ENCODE data around the gene DOCK6.

DNA sequence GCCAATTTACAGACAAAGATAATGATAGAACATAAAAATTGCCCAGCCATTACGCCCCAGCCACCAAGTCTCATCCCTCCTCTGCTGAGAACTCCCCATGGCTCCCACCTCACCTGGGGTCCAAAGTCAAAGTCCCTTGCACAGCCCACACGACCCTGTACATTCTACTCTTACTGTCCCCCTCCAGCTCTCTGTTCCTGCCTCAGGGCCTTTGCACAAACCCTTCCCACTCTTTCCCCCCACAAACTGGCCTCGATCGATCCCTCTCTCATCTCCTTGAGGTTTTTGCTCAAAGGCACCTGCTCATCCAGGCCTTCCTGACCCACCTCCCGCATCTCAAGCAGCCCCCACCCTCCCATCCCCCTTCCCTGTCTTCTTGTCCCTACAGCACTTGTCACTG lies 1.3 kb downstream of the DOCK6 start:
- TF ChIP-seq, protein P1, sequence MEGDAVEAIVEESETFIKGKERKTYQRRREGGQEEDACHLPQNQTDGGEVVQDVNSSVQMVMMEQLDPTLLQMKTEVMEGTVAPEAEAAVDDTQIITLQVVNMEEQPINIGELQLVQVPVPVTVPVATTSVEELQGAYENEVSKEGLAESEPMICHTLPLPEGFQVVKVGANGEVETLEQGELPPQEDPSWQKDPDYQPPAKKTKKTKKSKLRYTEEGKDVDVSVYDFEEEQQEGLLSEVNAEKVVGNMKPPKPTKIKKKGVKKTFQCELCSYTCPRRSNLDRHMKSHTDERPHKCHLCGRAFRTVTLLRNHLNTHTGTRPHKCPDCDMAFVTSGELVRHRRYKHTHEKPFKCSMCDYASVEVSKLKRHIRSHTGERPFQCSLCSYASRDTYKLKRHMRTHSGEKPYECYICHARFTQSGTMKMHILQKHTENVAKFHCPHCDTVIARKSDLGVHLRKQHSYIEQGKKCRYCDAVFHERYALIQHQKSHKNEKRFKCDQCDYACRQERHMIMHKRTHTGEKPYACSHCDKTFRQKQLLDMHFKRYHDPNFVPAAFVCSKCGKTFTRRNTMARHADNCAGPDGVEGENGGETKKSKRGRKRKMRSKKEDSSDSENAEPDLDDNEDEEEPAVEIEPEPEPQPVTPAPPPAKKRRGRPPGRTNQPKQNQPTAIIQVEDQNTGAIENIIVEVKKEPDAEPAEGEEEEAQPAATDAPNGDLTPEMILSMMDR (IDR thresholded peaks at IDR 0.05) = no peak
- TF ChIP-seq, protein P2, sequence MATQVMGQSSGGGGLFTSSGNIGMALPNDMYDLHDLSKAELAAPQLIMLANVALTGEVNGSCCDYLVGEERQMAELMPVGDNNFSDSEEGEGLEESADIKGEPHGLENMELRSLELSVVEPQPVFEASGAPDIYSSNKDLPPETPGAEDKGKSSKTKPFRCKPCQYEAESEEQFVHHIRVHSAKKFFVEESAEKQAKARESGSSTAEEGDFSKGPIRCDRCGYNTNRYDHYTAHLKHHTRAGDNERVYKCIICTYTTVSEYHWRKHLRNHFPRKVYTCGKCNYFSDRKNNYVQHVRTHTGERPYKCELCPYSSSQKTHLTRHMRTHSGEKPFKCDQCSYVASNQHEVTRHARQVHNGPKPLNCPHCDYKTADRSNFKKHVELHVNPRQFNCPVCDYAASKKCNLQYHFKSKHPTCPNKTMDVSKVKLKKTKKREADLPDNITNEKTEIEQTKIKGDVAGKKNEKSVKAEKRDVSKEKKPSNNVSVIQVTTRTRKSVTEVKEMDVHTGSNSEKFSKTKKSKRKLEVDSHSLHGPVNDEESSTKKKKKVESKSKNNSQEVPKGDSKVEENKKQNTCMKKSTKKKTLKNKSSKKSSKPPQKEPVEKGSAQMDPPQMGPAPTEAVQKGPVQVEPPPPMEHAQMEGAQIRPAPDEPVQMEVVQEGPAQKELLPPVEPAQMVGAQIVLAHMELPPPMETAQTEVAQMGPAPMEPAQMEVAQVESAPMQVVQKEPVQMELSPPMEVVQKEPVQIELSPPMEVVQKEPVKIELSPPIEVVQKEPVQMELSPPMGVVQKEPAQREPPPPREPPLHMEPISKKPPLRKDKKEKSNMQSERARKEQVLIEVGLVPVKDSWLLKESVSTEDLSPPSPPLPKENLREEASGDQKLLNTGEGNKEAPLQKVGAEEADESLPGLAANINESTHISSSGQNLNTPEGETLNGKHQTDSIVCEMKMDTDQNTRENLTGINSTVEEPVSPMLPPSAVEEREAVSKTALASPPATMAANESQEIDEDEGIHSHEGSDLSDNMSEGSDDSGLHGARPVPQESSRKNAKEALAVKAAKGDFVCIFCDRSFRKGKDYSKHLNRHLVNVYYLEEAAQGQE (IDR thresholded peaks at IDR 0.05; ENCODE audit: insufficient read depth in 1 of 2, low read depth in 2 of 2, low read length in 1 of 2) = no peak
- TF ChIP-seq POLR2AphosphoS5 (IDR thresholded peaks at IDR 0.05; ENCODE audit: low read depth, low read length) = no peak
